CD14-positive monocyte (primary cell): ENCODE results near the gene RDH12. TPM values are rescaled to one million over a fixed set of nuclear protein-coding genes. Genes with fewer than 3 reads are reported as not detected.
"Not testable (repeated sequence)": the region's sequence is repeated elsewhere in the genome, so short reads cannot be mapped to it uniquely, and the experiment has no call there.

Source experiments
- DNase-seq, 3 donors: peaks; one replicate each; pipeline ENCODE4 v3.0.0-alpha.2; 2011 to 2022
- H2AFZ ChIP-seq: 2 replicates; pipeline ENCODE4 v1.6.0; 2012; ENCODE audit warnings: mild to moderate bottlenecking, low read depth, low read length, inconsistent platforms; ENCODE audit not compliant: insufficient read depth, poor library complexity, severe bottlenecking
- H3K27ac ChIP-seq, 2 donors: 1 replicate in 1 of 2; 2 replicates in 1 of 2; pipeline ENCODE4 v1.5.1; 2012 to 2013; ENCODE audit warnings: low read length in 2 of 2, control low read depth in 1 of 2, inconsistent platforms in 1 of 2, low read depth in 1 of 2, mild to moderate bottlenecking in 1 of 2
- H3K27me3 ChIP-seq, 2 donors: one replicate each; pipeline versions ENCODE4 v1.6.0 to v1.6.1; 2011 to 2013; ENCODE audit warnings: low read length in 2 of 2; ENCODE audit not compliant: control insufficient read depth in 2 of 2, insufficient read depth in 2 of 2
- H3K36me3 ChIP-seq, 2 donors: replicated peaks in 1 of 2; 1 replicate in 1 of 2; 2 replicates in 1 of 2; pipeline versions ENCODE4 v1.5.1 to v1.6.1; 2012 to 2013; ENCODE audit warnings: low read length in 2 of 2, control low read depth in 1 of 2, inconsistent platforms in 1 of 2, mild to moderate bottlenecking in 1 of 2; ENCODE audit not compliant: insufficient read depth in 2 of 2, control insufficient read depth in 1 of 2
- H3K4me1 ChIP-seq, 2 donors: 1 replicate in 1 of 2; 2 replicates in 1 of 2; pipeline versions ENCODE4 v1.5.1 to v1.6.1; 2012 to 2013; ENCODE audit warnings: low read length in 2 of 2, control low read depth in 1 of 2, inconsistent platforms in 1 of 2, mild to moderate bottlenecking in 1 of 2, moderate library complexity in 1 of 2; ENCODE audit not compliant: insufficient read depth in 2 of 2, control insufficient read depth in 1 of 2
- H3K4me2 ChIP-seq: replicated peaks from 2 replicates; pipeline ENCODE3; 2012; ENCODE audit warnings: low read length, moderate library complexity, mild to moderate bottlenecking; ENCODE audit not compliant: poor library complexity, severe bottlenecking; ENCODE audit errors: extremely low read depth
- H3K4me3 ChIP-seq, 3 experiments: fragments of 200-600 bp in 1 of 3; sonication (generic) in 1 of 3; replicated peaks in 1 of 3; 1 replicate in 2 of 3; 2 replicates in 1 of 3; pipeline ENCODE4 v1.5.1; 2011 to 2013; ENCODE audit warnings: low read length in 3 of 3, mild to moderate bottlenecking in 3 of 3, control low read depth in 2 of 3, low read depth in 2 of 3, inconsistent platforms in 1 of 3, moderate library complexity in 1 of 3
- H3K79me2 ChIP-seq: 2 replicates; pipeline ENCODE4 v1.6.0; 2012; ENCODE audit warnings: mild to moderate bottlenecking, control low read depth, inconsistent platforms, low read length, moderate library complexity; ENCODE audit not compliant: insufficient read depth
- H3K9ac ChIP-seq: 2 replicates; pipeline ENCODE4 v1.6.0; 2017; ENCODE audit warnings: low read length, mild to moderate bottlenecking; ENCODE audit not compliant: insufficient read depth, poor library complexity, severe bottlenecking
- H3K9me3 ChIP-seq, 2 donors: replicated peaks in 1 of 2; 1 replicate in 1 of 2; 2 replicates in 1 of 2; pipeline versions ENCODE4 v1.5.1 to v1.6.1; 2012 to 2013; ENCODE audit warnings: low read length in 2 of 2, control low read depth in 1 of 2; ENCODE audit not compliant: control insufficient read depth in 1 of 2, insufficient read depth in 1 of 2
- H4K20me1 ChIP-seq: 2 replicates; pipeline ENCODE4 v1.6.0; 2012; ENCODE audit warnings: mild to moderate bottlenecking, low read length, control low read depth, moderate library complexity; ENCODE audit not compliant: insufficient read depth
- H3K27ac Mint-ChIP-seq, 7 donors: one replicate each; pipeline ENCODE4 v1.8.0; 2020; ENCODE audit warnings: mild to moderate bottlenecking in 7 of 7, mixed read lengths in 7 of 7, moderate library complexity in 6 of 7, inconsistent platforms in 2 of 7
- H3K27me3 Mint-ChIP-seq, 3 donors: one replicate each; pipeline ENCODE4 v1.8.0; 2021 to 2022; ENCODE audit warnings: low read depth in 3 of 3, mild to moderate bottlenecking in 3 of 3, mixed read lengths in 3 of 3, moderate library complexity in 3 of 3, inconsistent platforms in 1 of 3
- H3K36me3 Mint-ChIP-seq, 2 donors: one replicate each; pipeline ENCODE4 v1.8.0; 2020; ENCODE audit warnings: mixed read lengths in 2 of 2, inconsistent platforms in 1 of 2, mild to moderate bottlenecking in 1 of 2
- H3K4me1 Mint-ChIP-seq: one replicate; pipeline ENCODE4 v1.8.0; 2020; ENCODE audit warnings: mild to moderate bottlenecking, mixed read lengths
- H3K4me3 Mint-ChIP-seq, 2 donors: one replicate each; pipeline ENCODE4 v1.8.0; 2020; ENCODE audit warnings: mild to moderate bottlenecking in 2 of 2, mixed read lengths in 2 of 2, moderate library complexity in 1 of 2
- H3K9me3 Mint-ChIP-seq, 7 donors: one replicate each; pipeline ENCODE4 v1.8.0; 2020 to 2022; ENCODE audit warnings: mixed read lengths in 7 of 7, mild to moderate bottlenecking in 6 of 7, moderate library complexity in 6 of 7, inconsistent platforms in 2 of 7
- CTCF ChIP-seq: fragments of 200-600 bp; IDR thresholded peaks from one replicate; pipeline ENCODE4 v1.8.0; 2022; ENCODE audit warnings: antibody characterized with exemption, mild to moderate bottlenecking
- WGBS: methylation state at CpG from one replicate; pipeline ENCODE4 v1.1.5; 2013; ENCODE audit warnings: missing lambda C conversion rate; ENCODE audit not compliant: insufficient coverage; 5-methylcytosine and 5-hydroxymethylcytosine counted together
- intact Hi-C, 2 donors: fragments of 100-400 bp; cut with micrococcal nuclease; formaldehyde crosslinking; loops; one replicate each; pipeline versions ENCODE4 v1.15.0 to v1.15.1; 2023
- polyA plus RNA-seq, 3 donors: library from polyadenylated mRNA; depleted of rRNA in 1 of 3; unstranded in 2 of 3; stranded (reverse) in 1 of 3; fragments of 300-500 nt in 2 of 3; fragments of >200 nt in 1 of 3; fragmentation: Illumina TruSeq in 2 of 3; gene quantifications; 1 replicate in 2 of 3; 2 replicates in 1 of 3; pipeline ENCODE4 v1.2.3, GENCODE V29; 2012 to 2021

RDH12 gene
- polyA plus RNA-seq, 3 donors, result 0.17 TPM; not detected in 2

- no peaks in the 10 kb centered on the region for H3K9me3 ChIP-seq
These were observed 16.6 kb downstream of the RDH12 start for GRCh38 chr14:67718265-67718664.

GRCh38 chr14:67719385-67719784 lies 17.7 kb downstream of the RDH12 start:
- H3K4me3 ChIP-seq, H3K36me3 ChIP-seq, DNase-seq, H3K79me2 ChIP-seq, H3K4me2 ChIP-seq, H3K4me3 Mint-ChIP-seq, H2AFZ ChIP-seq, H4K20me1 ChIP-seq, H3K9me3 ChIP-seq, H3K27ac Mint-ChIP-seq, H3K36me3 Mint-ChIP-seq, H3K9ac ChIP-seq, H3K27ac ChIP-seq, intact Hi-C loops, H3K4me1 ChIP-seq: not testable (repeated sequence)
- 100% methylated on average over 1 of the region's 3 CpGs for WGBS
- peaks cover 0 to 12% (median 3%) of the 10 kb centered on the region in 7 donors for H3K9me3 Mint-ChIP-seq
- H3K4me1 Mint-ChIP-seq, result peaks cover 10% of the 10 kb centered on the region
- peaks cover 8 to 18% of the 10 kb centered on the region in 2 donors for H3K27me3 ChIP-seq
- peaks cover 10 to 28% (median 12%) of the 10 kb centered on the region in 3 donors for H3K27me3 Mint-ChIP-seq

More at GRCh38 chr14:67718265-67718664, 16.6 kb downstream of the RDH12 start:
- Mint-ChIP-seq H3K27me3 (peaks cover 8 to 24% (median 10%) of the 10 kb centered on the region in 3 donors), H3K36me3 (no peaks in the 10 kb centered on the region), H3K27ac (peak overlapping the region in 1 of 7 donors; percentile 81), H3K9me3 (peaks cover 0 to 3% (median 0%) of the 10 kb centered on the region in 7 donors), H3K4me3 (no peak overlapping the region), H3K4me1 (peaks cover 10% of the 10 kb centered on the region)
- H3K79me2 ChIP-seq, result no peaks in the 10 kb centered on the region
- H4K20me1 ChIP-seq, result no peaks in the 10 kb centered on the region
- no peak for TF ChIP-seq CTCF
- peaks cover 4 to 13% of the 10 kb centered on the region in 2 donors for H3K27me3 ChIP-seq
- WGBS, result no CpG with 5 or more reads among the region's 2 CpGs
- no peak overlapping the region for H2AFZ ChIP-seq
- no peak for DNase-seq
- no peak overlapping the region for H3K9ac ChIP-seq
- H3K27ac ChIP-seq, result no peak overlapping the region
- peaks cover 4 to 5% of the 10 kb centered on the region in 2 donors for H3K4me1 ChIP-seq
- no peak overlapping the region for H3K4me3 ChIP-seq
- intact Hi-C loops, result no loop called here
- no peak overlapping the region for H3K4me2 ChIP-seq
- no peaks in the 10 kb centered on the region for H3K36me3 ChIP-seq
